SK-N-SH (cell line): ENCODE results near the gene TUFM.

ENCODE experiments used
- CTCF ChIP-seq: fragments of 200-600 bp; sonication (generic); IDR thresholded peaks from 2 replicates; pipeline ENCODE4 v1.6.1; 2017; ENCODE audit warnings: antibody characterized with exemption, mild to moderate bottlenecking, moderate library complexity
- EP300 ChIP-seq, 2 experiments: IDR thresholded peaks; 2 replicates each; pipeline versions ENCODE4 v1.4.0 to v1.6.1; 2012; ENCODE audit warnings: borderline replicate concordance in 1 of 2, low read depth in 1 of 2, low read length in 1 of 2
- FOXM1 ChIP-seq: IDR thresholded peaks from 2 replicates; pipeline ENCODE4 v1.4.0; 2012; ENCODE audit warnings: low read depth, mild to moderate bottlenecking
- GABPA ChIP-seq: IDR thresholded peaks from 2 replicates; pipeline ENCODE4 v1.4.0; 2012; ENCODE audit warnings: low read depth, mild to moderate bottlenecking
- MXI1 ChIP-seq: IDR thresholded peaks from 2 replicates; pipeline ENCODE4 v1.6.1; 2012; ENCODE audit warnings: mild to moderate bottlenecking, low read depth, low read length, improper control_type of control experiment
- NFIC ChIP-seq: IDR thresholded peaks from 2 replicates; pipeline ENCODE4 v1.4.0; 2012; ENCODE audit warnings: borderline replicate concordance
- NRF1 ChIP-seq: IDR thresholded peaks from 2 replicates; pipeline ENCODE4 v1.6.1; 2012; ENCODE audit warnings: low read depth, mild to moderate bottlenecking, low read length
- RAD21 ChIP-seq: IDR thresholded peaks from 2 replicates; pipeline ENCODE4 v1.6.1; 2012; ENCODE audit warnings: mild to moderate bottlenecking, low read length
- RXRA ChIP-seq: IDR thresholded peaks from 2 replicates; pipeline ENCODE4 v1.4.0; 2012; ENCODE audit warnings: low read depth, mild to moderate bottlenecking, borderline replicate concordance
- TAF1 ChIP-seq: IDR thresholded peaks from 2 replicates; pipeline ENCODE4 v1.6.1; 2012; ENCODE audit warnings: low read depth, mild to moderate bottlenecking, low read length, moderate library complexity, borderline replicate concordance
- TF ChIP-seq, protein P1 (sequence below): IDR thresholded peaks from 2 replicates; pipeline ENCODE4 v1.6.1; 2012; ENCODE audit warnings: mild to moderate bottlenecking, low read depth, low read length, moderate library complexity

DNA sequence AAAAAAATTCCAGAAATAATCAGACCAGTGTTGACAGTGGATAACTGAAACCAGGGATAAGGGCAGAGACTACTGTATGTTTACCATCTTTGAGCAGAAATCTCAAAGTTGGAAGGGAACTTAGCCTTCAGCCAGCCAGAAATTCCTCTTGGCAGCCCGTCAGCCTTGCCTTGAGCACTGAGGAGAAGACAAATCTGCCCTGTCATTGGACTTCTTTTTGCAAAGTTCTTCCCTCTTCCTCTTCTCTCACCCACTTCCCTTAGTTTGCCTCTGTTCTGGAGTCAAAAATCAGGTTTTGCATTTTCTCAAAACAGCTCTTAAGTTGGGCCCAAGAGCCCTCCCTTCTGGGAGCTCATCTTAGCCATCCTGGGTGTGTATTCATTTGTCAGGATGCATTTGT, 6.2 kb downstream of the TUFM start:
- TF ChIP-seq CTCF (no peak), NFIC (no peak), TAF1 (no peak), MXI1 (no peak), FOXM1 (no peak), EP300 (IDR thresholded peaks at IDR 0.05; ENCODE audit: borderline replicate concordance in 1 of 2, low read depth in 1 of 2, low read length in 1 of 2) (no peak), NRF1 (no peak), RAD21 (no peak), GABPA (no peak), RXRA (no peak)
- TF ChIP-seq, protein P1, sequence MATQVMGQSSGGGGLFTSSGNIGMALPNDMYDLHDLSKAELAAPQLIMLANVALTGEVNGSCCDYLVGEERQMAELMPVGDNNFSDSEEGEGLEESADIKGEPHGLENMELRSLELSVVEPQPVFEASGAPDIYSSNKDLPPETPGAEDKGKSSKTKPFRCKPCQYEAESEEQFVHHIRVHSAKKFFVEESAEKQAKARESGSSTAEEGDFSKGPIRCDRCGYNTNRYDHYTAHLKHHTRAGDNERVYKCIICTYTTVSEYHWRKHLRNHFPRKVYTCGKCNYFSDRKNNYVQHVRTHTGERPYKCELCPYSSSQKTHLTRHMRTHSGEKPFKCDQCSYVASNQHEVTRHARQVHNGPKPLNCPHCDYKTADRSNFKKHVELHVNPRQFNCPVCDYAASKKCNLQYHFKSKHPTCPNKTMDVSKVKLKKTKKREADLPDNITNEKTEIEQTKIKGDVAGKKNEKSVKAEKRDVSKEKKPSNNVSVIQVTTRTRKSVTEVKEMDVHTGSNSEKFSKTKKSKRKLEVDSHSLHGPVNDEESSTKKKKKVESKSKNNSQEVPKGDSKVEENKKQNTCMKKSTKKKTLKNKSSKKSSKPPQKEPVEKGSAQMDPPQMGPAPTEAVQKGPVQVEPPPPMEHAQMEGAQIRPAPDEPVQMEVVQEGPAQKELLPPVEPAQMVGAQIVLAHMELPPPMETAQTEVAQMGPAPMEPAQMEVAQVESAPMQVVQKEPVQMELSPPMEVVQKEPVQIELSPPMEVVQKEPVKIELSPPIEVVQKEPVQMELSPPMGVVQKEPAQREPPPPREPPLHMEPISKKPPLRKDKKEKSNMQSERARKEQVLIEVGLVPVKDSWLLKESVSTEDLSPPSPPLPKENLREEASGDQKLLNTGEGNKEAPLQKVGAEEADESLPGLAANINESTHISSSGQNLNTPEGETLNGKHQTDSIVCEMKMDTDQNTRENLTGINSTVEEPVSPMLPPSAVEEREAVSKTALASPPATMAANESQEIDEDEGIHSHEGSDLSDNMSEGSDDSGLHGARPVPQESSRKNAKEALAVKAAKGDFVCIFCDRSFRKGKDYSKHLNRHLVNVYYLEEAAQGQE, result no peak
